Endothelial cell of umbilical vein (primary cell): ENCODE measurements around the gene MINDY4. TPM values are rescaled to one million over a fixed set of nuclear protein-coding genes. Genes with fewer than 3 reads are reported as not detected.

Experiments used
- BruUV-seq: library from RNA; stranded (reverse); fragments of 400-500 nt; replicated peaks from 2 replicates; lab custom pipeline; 2021; lab: Mats Ljungman, UMichigan
- CTCF ChIA-PET: fragments of 300-600, 350-600 bp; sonication (Branson Sonifier 250); formaldehyde crosslinking; loops from one replicate; lab custom pipeline; 2021; ENCODE audit warnings: antibody characterized with exemption, inconsistent platforms; lab: Charles Lee
- POLR2A ChIA-PET: fragments of 300-600, 350-600 bp; sonication (Branson Sonifier 250); formaldehyde crosslinking; loops from one replicate; lab custom pipeline; 2021; ENCODE audit warnings: antibody characterized with exemption, inconsistent platforms; lab: Charles Lee
- DNase-seq: peaks from one replicate; pipeline ENCODE4 v3.0.0-alpha.2; 2011; ENCODE audit warnings: low read depth, low spot score
- FAIRE-seq: peaks from 2 replicates; lab custom pipeline; 2011; peaks lifted over from hg19 to GRCh38; lab: Jason Lieb, UNC
- H2AFZ ChIP-seq: 2 replicates; pipeline ENCODE4 v1.6.0; 2012; ENCODE audit warnings: low read depth, low read length, control low read depth, inconsistent platforms
- H3K27ac ChIP-seq: 2 replicates; pipeline ENCODE4 v1.5.1; 2011; ENCODE audit warnings: low read depth, mild to moderate bottlenecking, control low read depth, low read length, moderate library complexity; ENCODE audit not compliant: insufficient read depth
- H3K27me3 ChIP-seq, 2 experiments: 2 replicates each; pipeline versions ENCODE4 v1.6.0 to v1.6.1; 2011; ENCODE audit warnings: low read length in 2 of 2, mixed read lengths in 1 of 2; ENCODE audit not compliant: control insufficient read depth in 2 of 2, insufficient read depth in 2 of 2
- H3K36me3 ChIP-seq, 2 experiments: 2 replicates in 1 of 2; 3 replicates in 1 of 2; pipeline ENCODE4 v1.5.1; 2011; ENCODE audit warnings: low read length in 2 of 2, mild to moderate bottlenecking in 1 of 2, moderate library complexity in 1 of 2; ENCODE audit not compliant: control insufficient read depth in 2 of 2, insufficient read depth in 2 of 2; ENCODE audit errors: extremely low read depth in 1 of 2
- H3K4me1 ChIP-seq: 3 replicates; pipeline ENCODE4 v1.5.1; 2011; ENCODE audit warnings: mild to moderate bottlenecking, low read length; ENCODE audit not compliant: control insufficient read depth, insufficient read depth; ENCODE audit errors: extremely low read depth
- H3K4me2 ChIP-seq: 2 replicates; pipeline ENCODE4 v1.6.1; 2011; ENCODE audit warnings: low read length, control low read depth, mixed read lengths; ENCODE audit not compliant: insufficient read depth
- H3K4me3 ChIP-seq, 3 experiments: fragments of 200-600 bp in 1 of 3; sonication (generic), shearing (Covaris generic) in 1 of 3; replicated peaks in 1 of 3; 2 replicates each; pipeline ENCODE4 v1.5.1; 2011 to 2016; ENCODE audit warnings: control low read depth in 3 of 3, low read length in 3 of 3, mild to moderate bottlenecking in 2 of 3, inconsistent platforms in 1 of 3, low read depth in 1 of 3, moderate library complexity in 1 of 3; ENCODE audit not compliant: insufficient read depth in 1 of 3
- H3K79me2 ChIP-seq: 2 replicates; pipeline ENCODE4 v1.6.0; 2012; ENCODE audit warnings: low read length, inconsistent platforms; ENCODE audit not compliant: control insufficient read depth, insufficient read depth
- H3K9ac ChIP-seq: replicated peaks from 2 replicates; pipeline ENCODE3; 2011; ENCODE audit warnings: low read length, control low read depth; ENCODE audit not compliant: insufficient read depth; ENCODE audit errors: extremely low read depth
- H3K9me1 ChIP-seq: replicated peaks from 3 replicates; pipeline ENCODE4 v1.6.0; 2011; ENCODE audit warnings: mild to moderate bottlenecking, low read length; ENCODE audit not compliant: control insufficient read depth, insufficient read depth; ENCODE audit errors: extremely low read depth
- H3K9me3 ChIP-seq: replicated peaks from 2 replicates; pipeline ENCODE4 v1.5.1; 2012; ENCODE audit warnings: low read length, inconsistent platforms; ENCODE audit not compliant: control insufficient read depth, insufficient read depth
- H4K20me1 ChIP-seq: replicated peaks from 2 replicates; pipeline ENCODE3; 2011; ENCODE audit warnings: mild to moderate bottlenecking, low read length; ENCODE audit not compliant: control insufficient read depth, insufficient read depth; ENCODE audit errors: extremely low read depth
- EZH2 ChIP-seq: IDR thresholded peaks from 2 replicates; pipeline ENCODE4 v1.6.1; 2012; ENCODE audit warnings: borderline replicate concordance, low read depth, mild to moderate bottlenecking, moderate library complexity, low read length, inconsistent platforms; ENCODE audit not compliant: severe bottlenecking
- FOS ChIP-seq: IDR thresholded peaks from 2 replicates; pipeline ENCODE4 v1.6.1; 2011; ENCODE audit warnings: mild to moderate bottlenecking, low read length, moderate library complexity, borderline replicate concordance; ENCODE audit not compliant: insufficient read depth
- GATA2 ChIP-seq: IDR thresholded peaks from 2 replicates; pipeline ENCODE4 v1.7.0; 2011; ENCODE audit warnings: low read depth, mild to moderate bottlenecking, moderate library complexity, mixed read lengths, low read length; ENCODE audit not compliant: insufficient read length, insufficient read depth
- JUN ChIP-seq: IDR thresholded peaks from 2 replicates; pipeline ENCODE4 v1.6.1; 2011; ENCODE audit warnings: borderline replicate concordance, low read depth; ENCODE audit not compliant: insufficient read length, insufficient read depth
- MAX ChIP-seq: IDR thresholded peaks from 2 replicates; pipeline ENCODE4 v1.6.1; 2011; ENCODE audit not compliant: insufficient read depth, insufficient read length
- MYC ChIP-seq: IDR thresholded peaks from one replicate; pipeline ENCODE4 v1.6.1; 2011; ENCODE audit warnings: mild to moderate bottlenecking, low read depth, low read length
- POLR2A ChIP-seq: IDR thresholded peaks from 2 replicates; pipeline ENCODE4 v1.6.1; 2012; ENCODE audit warnings: low read depth, mild to moderate bottlenecking, control low read depth, low read length
- POLR2AphosphoS5 ChIP-seq: IDR thresholded peaks from 2 replicates; pipeline ENCODE4 v1.6.1; 2012; ENCODE audit warnings: low read depth, mild to moderate bottlenecking, control low read depth, low read length, moderate library complexity; ENCODE audit not compliant: insufficient read depth
- dilution Hi-C: fragments of 300-500 bp; cut with MboI; formaldehyde crosslinking; loops from one replicate; pipeline ENCODE4 v1.15.0; 2019; ENCODE audit warnings: low sequenced_read_pairs; ENCODE audit not compliant: extremely low pct_ligation_motif_present
- intact Hi-C: fragments of 100-400 bp; cut with micrococcal nuclease; formaldehyde crosslinking; loops from one replicate; pipeline ENCODE4 v1.10.0; 2022
- polyA plus RNA-seq, 4 experiments: library from polyadenylated mRNA; depleted of rRNA in 3 of 4; stranded (reverse) in 3 of 4; unstranded in 1 of 4; fragments of >200 nt; gene quantifications; 2 replicates each; pipeline versions ENCODE4 v1.2.1 to v1.2.3, GENCODE V29; 2011 to 2012; ENCODE audit warnings: missing spikeins in 1 of 4
- total RNA-seq: library from RNA; stranded (reverse); gene quantifications from 2 replicates; pipeline ENCODE4 v1.2.3, GENCODE V29; 2021
- TF ChIP-seq, protein P1 (sequence below), 2 donors: IDR thresholded peaks; 1 replicate in 1 of 2; 2 replicates in 1 of 2; pipeline ENCODE4 v1.5.1; 2011; ENCODE audit warnings: low read length in 2 of 2, mild to moderate bottlenecking in 2 of 2, moderate library complexity in 2 of 2, control low read depth in 1 of 2, inconsistent platforms in 1 of 2, low read depth in 1 of 2; ENCODE audit not compliant: insufficient read depth in 1 of 2; ENCODE audit errors: extremely low read depth in 1 of 2

MINDY4 gene
- total and polyA plus RNA-seq, 2 donors (not counting 3 experiments of a cell fraction or from before 2014, with no cell fraction given), result 2.2 to 4.7 TPM

- Histone ChIP-seq H3K36me3 (no peaks in the 10 kb centered on the region), H3K27me3 (no peaks in the 10 kb centered on the region), H2AFZ (no peak within 1 kb of the TSS), H3K4me1 (peaks cover 9% of the 10 kb centered on the region), H3K4me2 (no peak within 1 kb of the TSS), H3K9me1 (no peaks in the 10 kb centered on the region), H3K79me2 (no peaks in the 10 kb centered on the region), H3K27ac (no peak within 1 kb of the TSS), H3K9me3 (no peaks in the 10 kb centered on the region), H3K4me3 (peak within 1 kb of the TSS in 1 of 3 experiments; percentile 39), H3K9ac (no peak within 1 kb of the TSS), H4K20me1 (no peaks in the 10 kb centered on the region)
- POLR2A ChIA-PET, result interaction anchor here (2.0 kb wide), 1 partner anchor 41 kb away, joined by 6 read pairs; no protein-coding TSS in a partner anchor
- intact Hi-C loops (no loop called here), dilution Hi-C loops (no loop called here)
- CTCF ChIA-PET, result interaction anchor here (0.6 to 2.1 kb wide), 6 partner anchors 14 to 72 kb away, joined by 3 to 10 read pairs (median 4); no protein-coding TSS in a partner anchor
- BruUV-seq, result no TSS peak
- peak; percentile 72 for DNase-seq
- FAIRE-seq, result no peak
- no peak for TF ChIP-seq POLR2AphosphoS5
- no peak for TF ChIP-seq EZH2
- TF ChIP-seq MAX, result no peak
- no peak for TF ChIP-seq POLR2A
- TF ChIP-seq, protein P1, sequence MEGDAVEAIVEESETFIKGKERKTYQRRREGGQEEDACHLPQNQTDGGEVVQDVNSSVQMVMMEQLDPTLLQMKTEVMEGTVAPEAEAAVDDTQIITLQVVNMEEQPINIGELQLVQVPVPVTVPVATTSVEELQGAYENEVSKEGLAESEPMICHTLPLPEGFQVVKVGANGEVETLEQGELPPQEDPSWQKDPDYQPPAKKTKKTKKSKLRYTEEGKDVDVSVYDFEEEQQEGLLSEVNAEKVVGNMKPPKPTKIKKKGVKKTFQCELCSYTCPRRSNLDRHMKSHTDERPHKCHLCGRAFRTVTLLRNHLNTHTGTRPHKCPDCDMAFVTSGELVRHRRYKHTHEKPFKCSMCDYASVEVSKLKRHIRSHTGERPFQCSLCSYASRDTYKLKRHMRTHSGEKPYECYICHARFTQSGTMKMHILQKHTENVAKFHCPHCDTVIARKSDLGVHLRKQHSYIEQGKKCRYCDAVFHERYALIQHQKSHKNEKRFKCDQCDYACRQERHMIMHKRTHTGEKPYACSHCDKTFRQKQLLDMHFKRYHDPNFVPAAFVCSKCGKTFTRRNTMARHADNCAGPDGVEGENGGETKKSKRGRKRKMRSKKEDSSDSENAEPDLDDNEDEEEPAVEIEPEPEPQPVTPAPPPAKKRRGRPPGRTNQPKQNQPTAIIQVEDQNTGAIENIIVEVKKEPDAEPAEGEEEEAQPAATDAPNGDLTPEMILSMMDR (IDR thresholded peaks at IDR 0.05; ENCODE audit: extremely low read depth in 1 of 2, insufficient read depth in 1 of 2, low read depth in 1 of 2, low read length in 2 of 2), result no peak
- no peak for TF ChIP-seq JUN
- TF ChIP-seq MYC, result no peak
- no peak for TF ChIP-seq GATA2
- no peak for TF ChIP-seq FOS
These were observed 140.3 kb downstream of the MINDY4 start, which contains the start of gene AQP1 for GRCh38 chr7:30911561-30911969. Gene AQP1, plus strand, starts transcription at chr7:30911853. Its CDS starts 57 bp downstream, at chr7:30911910.
